Thyroid gland (tissue), 4 donors: ENCODE data around the gene FRMD4A.

Source experiments
- POLR2A ChIP-seq, 2 donors: fragments of 450-650 bp; IDR thresholded peaks; one replicate each; pipeline ENCODE4 v1.6.1; 2017; ENCODE audit warnings: antibody characterized with exemption in 2 of 2, mild to moderate bottlenecking in 2 of 2, moderate library complexity in 1 of 2
- TF ChIP-seq, protein P1 (sequence below), 6 experiments: fragments of 200-600 bp in 3 of 6; fragments of 450-650 bp in 3 of 6; sonication (generic) in 3 of 6; IDR thresholded peaks; one replicate each; pipeline ENCODE4 v1.5.1; 2016 to 2019; ENCODE audit warnings: antibody characterized with exemption in 6 of 6, mild to moderate bottlenecking in 2 of 6, inconsistent platforms in 1 of 6, moderate library complexity in 1 of 6

DNA sequence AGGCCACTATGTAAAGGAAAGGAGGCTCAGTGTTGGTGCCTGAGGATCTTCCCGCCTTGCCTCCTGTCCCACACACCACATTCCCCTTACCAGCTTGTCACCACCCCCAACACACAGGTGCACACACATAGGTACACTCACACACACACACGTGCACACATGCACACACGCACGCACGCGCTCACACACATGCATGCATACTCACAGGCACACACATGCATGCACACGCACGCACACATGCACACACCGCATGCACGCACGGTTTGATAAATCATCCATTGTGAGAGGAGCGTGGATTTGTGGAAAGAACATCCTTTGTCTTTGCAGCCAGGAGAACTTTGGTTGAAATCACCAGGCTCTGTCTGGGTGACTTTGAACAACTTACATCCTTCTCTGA, 359.8 kb downstream of the FRMD4A start:
- TF ChIP-seq POLR2A (IDR thresholded peaks at IDR 0.05): no peak
- TF ChIP-seq, protein P1, sequence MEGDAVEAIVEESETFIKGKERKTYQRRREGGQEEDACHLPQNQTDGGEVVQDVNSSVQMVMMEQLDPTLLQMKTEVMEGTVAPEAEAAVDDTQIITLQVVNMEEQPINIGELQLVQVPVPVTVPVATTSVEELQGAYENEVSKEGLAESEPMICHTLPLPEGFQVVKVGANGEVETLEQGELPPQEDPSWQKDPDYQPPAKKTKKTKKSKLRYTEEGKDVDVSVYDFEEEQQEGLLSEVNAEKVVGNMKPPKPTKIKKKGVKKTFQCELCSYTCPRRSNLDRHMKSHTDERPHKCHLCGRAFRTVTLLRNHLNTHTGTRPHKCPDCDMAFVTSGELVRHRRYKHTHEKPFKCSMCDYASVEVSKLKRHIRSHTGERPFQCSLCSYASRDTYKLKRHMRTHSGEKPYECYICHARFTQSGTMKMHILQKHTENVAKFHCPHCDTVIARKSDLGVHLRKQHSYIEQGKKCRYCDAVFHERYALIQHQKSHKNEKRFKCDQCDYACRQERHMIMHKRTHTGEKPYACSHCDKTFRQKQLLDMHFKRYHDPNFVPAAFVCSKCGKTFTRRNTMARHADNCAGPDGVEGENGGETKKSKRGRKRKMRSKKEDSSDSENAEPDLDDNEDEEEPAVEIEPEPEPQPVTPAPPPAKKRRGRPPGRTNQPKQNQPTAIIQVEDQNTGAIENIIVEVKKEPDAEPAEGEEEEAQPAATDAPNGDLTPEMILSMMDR (IDR thresholded peaks at IDR 0.05): no peak
